Pons (tissue), 1 donor: ENCODE results near the gene PDK2.
A peak's percentile ranks its signal among the peaks of the same experiment; 100 is the strongest.
"Not testable (repeated sequence)": the region's sequence is repeated elsewhere in the genome, so short reads cannot be mapped to it uniquely, and the experiment has no call there.

Experiments
- DNase-seq: peaks from one replicate; pipeline ENCODE4 v3.0.0-alpha.2; 2016; ENCODE audit warnings: low spot score

Gene PDK2

GRCh38 chr17:50058296-50058953 is 36.7 kb upstream of the PDK2 start:
- DNase-seq, result no peak

- DNase-seq, result no peak
Measured at GRCh38 chr17:50059256-50059655, 35.9 kb upstream of the PDK2 start.

- DNase-seq, result no peak
Measured at GRCh38 chr17:50059759-50060273, 35.3 kb upstream of the PDK2 start.

GRCh38 chr17:50060951-50061712 is 34.0 kb upstream of the PDK2 start:
- peak; percentile 51 for DNase-seq

- DNase-seq, result not testable (repeated sequence)
Measured at GRCh38 chr17:50061713-50062045, 33.5 kb upstream of the PDK2 start.

- DNase-seq, result no peak
Measured at GRCh38 chr17:50062293-50063243, 32.6 kb upstream of the PDK2 start.

GRCh38 chr17:50063561-50064252 is 31.4 kb upstream of the PDK2 start:
- no peak for DNase-seq

GRCh38 chr17:50064253-50065001 is 30.7 kb upstream of the PDK2 start:
- DNase-seq, result no peak

- DNase-seq, result no peak
Measured at GRCh38 chr17:50065056-50065455, 30.1 kb upstream of the PDK2 start.

- no peak for DNase-seq
Measured at GRCh38 chr17:50066995-50067394, 28.2 kb upstream of the PDK2 start.

- no peak for DNase-seq
Measured at GRCh38 chr17:50067996-50068395, 27.2 kb upstream of the PDK2 start.

- DNase-seq, result no peak
Measured at GRCh38 chr17:50070908-50071680, 24.1 kb upstream of the PDK2 start.

- no peak for DNase-seq
Measured at GRCh38 chr17:50071692-50072091, 23.5 kb upstream of the PDK2 start.

- no peak for DNase-seq
Measured at GRCh38 chr17:50072130-50072529, 23.0 kb upstream of the PDK2 start.

- DNase-seq, result no peak
Measured at GRCh38 chr17:50072925-50073324, 22.2 kb upstream of the PDK2 start.

GRCh38 chr17:50074227-50074626 is 20.9 kb upstream of the PDK2 start:
- no peak for DNase-seq

GRCh38 chr17:50075446-50076032 is 19.6 kb upstream of the PDK2 start:
- DNase-seq, result no peak

GRCh38 chr17:50076221-50076590 is 18.9 kb upstream of the PDK2 start:
- DNase-seq, result no peak

- DNase-seq, result no peak
Measured at GRCh38 chr17:50076591-50077235, 18.4 kb upstream of the PDK2 start.
